ENCODE data around the gene TBX6.

The TBX6 gene

GRCh38 chr16:30085247-30085646 lies 6.5 kb downstream of the TBX6 start:
- no peak for TF ChIP-seq CSDC2 (CRISPR knock-in tag; IDR thresholded peaks at IDR 0.05)
- TF ChIP-seq SNAI2 (CRISPR knock-in tag; IDR thresholded peaks at IDR 0.05): no peak
- no peak for TF ChIP-seq ZNF565 (CRISPR knock-in tag; conservative IDR thresholded peaks at IDR 0.05; ENCODE audit: low read depth)
- no peak for TF ChIP-seq TSHZ2 (CRISPR knock-in tag; IDR thresholded peaks at IDR 0.05)
- no peak for TF ChIP-seq RARB (CRISPR knock-in tag; IDR thresholded peaks at IDR 0.05)
- TF ChIP-seq, protein P1, sequence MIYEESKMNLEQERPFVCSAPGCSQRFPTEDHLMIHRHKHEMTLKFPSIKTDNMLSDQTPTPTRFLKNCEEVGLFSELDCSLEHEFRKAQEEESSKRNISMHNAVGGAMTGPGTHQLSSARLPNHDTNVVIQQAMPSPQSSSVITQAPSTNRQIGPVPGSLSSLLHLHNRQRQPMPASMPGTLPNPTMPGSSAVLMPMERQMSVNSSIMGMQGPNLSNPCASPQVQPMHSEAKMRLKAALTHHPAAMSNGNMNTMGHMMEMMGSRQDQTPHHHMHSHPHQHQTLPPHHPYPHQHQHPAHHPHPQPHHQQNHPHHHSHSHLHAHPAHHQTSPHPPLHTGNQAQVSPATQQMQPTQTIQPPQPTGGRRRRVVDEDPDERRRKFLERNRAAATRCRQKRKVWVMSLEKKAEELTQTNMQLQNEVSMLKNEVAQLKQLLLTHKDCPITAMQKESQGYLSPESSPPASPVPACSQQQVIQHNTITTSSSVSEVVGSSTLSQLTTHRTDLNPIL (CRISPR knock-in tag; IDR thresholded peaks at IDR 0.05; ENCODE audit: low read depth): no peak
- TF ChIP-seq PPARA (CRISPR knock-in tag; IDR thresholded peaks at IDR 0.05; ENCODE audit: borderline replicate concordance): no peak
- no peak for TF ChIP-seq ZFP3 (CRISPR knock-in tag; IDR thresholded peaks at IDR 0.05)
- no peak; the same call in 2 of the 3 replicates for ATAC-seq

DNA sequence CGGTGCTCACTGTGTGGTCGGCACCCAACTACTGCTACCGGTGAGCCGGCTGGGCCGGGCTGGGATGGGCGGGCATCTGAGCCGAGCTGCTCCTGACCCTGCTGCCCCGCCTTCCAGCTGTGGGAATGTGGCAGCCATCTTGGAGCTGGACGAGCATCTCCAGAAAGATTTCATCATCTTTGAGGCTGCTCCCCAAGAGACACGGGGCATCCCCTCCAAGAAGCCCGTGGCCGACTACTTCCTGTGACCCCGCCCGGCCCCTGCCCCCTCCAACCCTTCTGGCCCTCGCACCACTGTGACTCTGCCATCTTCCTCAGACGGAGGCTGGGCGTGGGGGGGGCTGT lies 6.9 kb downstream of the TBX6 start:
- TF ChIP-seq RARB (CRISPR knock-in tag; IDR thresholded peaks at IDR 0.05) (no peak), TCF4 (CRISPR knock-in tag; IDR thresholded peaks at IDR 0.05; ENCODE audit: borderline replicate concordance) (no peak), ZNF70 (CRISPR knock-in tag; IDR thresholded peaks at IDR 0.05) (no peak), PPARA (CRISPR knock-in tag; IDR thresholded peaks at IDR 0.05; ENCODE audit: borderline replicate concordance) (no peak), OSR1 (CRISPR knock-in tag; IDR thresholded peaks at IDR 0.05) (no peak), CSDC2 (CRISPR knock-in tag; IDR thresholded peaks at IDR 0.05) (no peak), TSHZ2 (CRISPR knock-in tag; IDR thresholded peaks at IDR 0.05) (no peak), ZC3H10 (CRISPR knock-in tag; IDR thresholded peaks at IDR 0.05) (no peak), ZFP30 (CRISPR knock-in tag; IDR thresholded peaks at IDR 0.05) (no peak), CSRNP3 (CRISPR knock-in tag; IDR thresholded peaks at IDR 0.05) (no peak), ZNF565 (CRISPR knock-in tag; conservative IDR thresholded peaks at IDR 0.05; ENCODE audit: low read depth) (no peak)
- TF ChIP-seq, protein P2, sequence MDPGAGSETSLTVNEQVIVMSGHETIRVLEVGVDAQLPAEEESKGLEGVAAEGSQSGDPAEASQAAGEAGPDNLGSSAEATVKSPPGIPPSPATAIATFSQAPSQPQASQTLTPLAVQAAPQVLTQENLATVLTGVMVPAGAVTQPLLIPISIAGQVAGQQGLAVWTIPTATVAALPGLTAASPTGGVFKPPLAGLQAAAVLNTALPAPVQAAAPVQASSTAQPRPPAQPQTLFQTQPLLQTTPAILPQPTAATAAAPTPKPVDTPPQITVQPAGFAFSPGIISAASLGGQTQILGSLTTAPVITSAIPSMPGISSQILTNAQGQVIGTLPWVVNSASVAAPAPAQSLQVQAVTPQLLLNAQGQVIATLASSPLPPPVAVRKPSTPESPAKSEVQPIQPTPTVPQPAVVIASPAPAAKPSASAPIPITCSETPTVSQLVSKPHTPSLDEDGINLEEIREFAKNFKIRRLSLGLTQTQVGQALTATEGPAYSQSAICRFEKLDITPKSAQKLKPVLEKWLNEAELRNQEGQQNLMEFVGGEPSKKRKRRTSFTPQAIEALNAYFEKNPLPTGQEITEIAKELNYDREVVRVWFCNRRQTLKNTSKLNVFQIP (CRISPR knock-in tag; IDR thresholded peaks at IDR 0.05; ENCODE audit: borderline replicate concordance, low read depth): no peak
- TF ChIP-seq, protein P3, sequence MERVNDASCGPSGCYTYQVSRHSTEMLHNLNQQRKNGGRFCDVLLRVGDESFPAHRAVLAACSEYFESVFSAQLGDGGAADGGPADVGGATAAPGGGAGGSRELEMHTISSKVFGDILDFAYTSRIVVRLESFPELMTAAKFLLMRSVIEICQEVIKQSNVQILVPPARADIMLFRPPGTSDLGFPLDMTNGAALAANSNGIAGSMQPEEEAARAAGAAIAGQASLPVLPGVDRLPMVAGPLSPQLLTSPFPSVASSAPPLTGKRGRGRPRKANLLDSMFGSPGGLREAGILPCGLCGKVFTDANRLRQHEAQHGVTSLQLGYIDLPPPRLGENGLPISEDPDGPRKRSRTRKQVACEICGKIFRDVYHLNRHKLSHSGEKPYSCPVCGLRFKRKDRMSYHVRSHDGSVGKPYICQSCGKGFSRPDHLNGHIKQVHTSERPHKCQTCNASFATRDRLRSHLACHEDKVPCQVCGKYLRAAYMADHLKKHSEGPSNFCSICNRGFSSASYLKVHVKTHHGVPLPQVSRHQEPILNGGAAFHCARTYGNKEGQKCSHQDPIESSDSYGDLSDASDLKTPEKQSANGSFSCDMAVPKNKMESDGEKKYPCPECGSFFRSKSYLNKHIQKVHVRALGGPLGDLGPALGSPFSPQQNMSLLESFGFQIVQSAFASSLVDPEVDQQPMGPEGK (CRISPR knock-in tag; IDR thresholded peaks at IDR 0.05; ENCODE audit: borderline replicate concordance): no peak
- ATAC-seq: no peak
